ENCODE data around the gene HUNK.

- no peak for TF ChIP-seq ARNT (IDR thresholded peaks at IDR 0.05)
- TF ChIP-seq FOXA1 (IDR thresholded peaks at IDR 0.05) = no peak
- no peak for TF ChIP-seq ELF4 (IDR thresholded peaks at IDR 0.05)
- no peak for TF ChIP-seq ZNF384 (IDR thresholded peaks at IDR 0.05)
- TF ChIP-seq HDGF (IDR thresholded peaks at IDR 0.05; ENCODE audit: borderline replicate concordance) = no peak
- TF ChIP-seq TARDBP (IDR thresholded peaks at IDR 0.05) = no peak
- no peak for TF ChIP-seq SP1 (IDR thresholded peaks at IDR 0.05)
- no peak for TF ChIP-seq BHLHE40 (IDR thresholded peaks at IDR 0.05; ENCODE audit: borderline replicate concordance)
- no peak for TF ChIP-seq SUZ12 (IDR thresholded peaks at IDR 0.05)
- TF ChIP-seq, protein P1, sequence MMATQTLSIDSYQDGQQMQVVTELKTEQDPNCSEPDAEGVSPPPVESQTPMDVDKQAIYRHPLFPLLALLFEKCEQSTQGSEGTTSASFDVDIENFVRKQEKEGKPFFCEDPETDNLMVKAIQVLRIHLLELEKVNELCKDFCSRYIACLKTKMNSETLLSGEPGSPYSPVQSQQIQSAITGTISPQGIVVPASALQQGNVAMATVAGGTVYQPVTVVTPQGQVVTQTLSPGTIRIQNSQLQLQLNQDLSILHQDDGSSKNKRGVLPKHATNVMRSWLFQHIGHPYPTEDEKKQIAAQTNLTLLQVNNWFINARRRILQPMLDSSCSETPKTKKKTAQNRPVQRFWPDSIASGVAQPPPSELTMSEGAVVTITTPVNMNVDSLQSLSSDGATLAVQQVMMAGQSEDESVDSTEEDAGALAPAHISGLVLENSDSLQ (IDR thresholded peaks at IDR 0.05) = no peak
- no peak for TF ChIP-seq FOXK2 (IDR thresholded peaks at IDR 0.05)
- no peak for TF ChIP-seq FOXM1 (IDR thresholded peaks at IDR 0.05; ENCODE audit: borderline replicate concordance)
Observed at GRCh38 chr21:31917108-31917507, 44.3 kb downstream of the HUNK start.
